Activated CD4-positive, alpha-beta T cell treated with anti-CD3 and anti-CD28 coated beads, Interleukin-2, amount 50 U/mL, for 1 hour (primary cell): ENCODE measurements around the gene PPP1R9A.

Experiments
- DNase-seq: peaks from one replicate; pipeline ENCODE4 v3.0.0-alpha.2; 2020

The PPP1R9A gene

DNA sequence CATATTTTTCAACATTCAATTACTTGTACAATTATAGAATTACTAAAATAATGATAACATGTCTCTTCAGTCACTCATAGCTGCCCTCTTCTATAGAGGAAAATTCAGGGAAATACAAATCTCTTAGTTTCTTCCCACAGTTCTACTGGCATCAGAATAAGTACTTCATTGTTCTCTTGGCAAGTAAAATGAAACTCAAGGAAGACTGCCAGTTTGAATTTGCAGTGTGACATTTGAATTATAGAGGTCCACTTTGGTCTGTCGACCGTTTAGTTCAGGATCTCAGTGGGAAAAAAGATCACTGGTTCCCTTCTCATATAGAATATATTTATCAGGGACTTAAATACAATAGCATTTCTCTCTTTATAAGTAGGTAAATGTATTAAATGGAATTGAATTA, 302.4 kb downstream of the PPP1R9A start:
- DNase-seq, result no peak

DNA sequence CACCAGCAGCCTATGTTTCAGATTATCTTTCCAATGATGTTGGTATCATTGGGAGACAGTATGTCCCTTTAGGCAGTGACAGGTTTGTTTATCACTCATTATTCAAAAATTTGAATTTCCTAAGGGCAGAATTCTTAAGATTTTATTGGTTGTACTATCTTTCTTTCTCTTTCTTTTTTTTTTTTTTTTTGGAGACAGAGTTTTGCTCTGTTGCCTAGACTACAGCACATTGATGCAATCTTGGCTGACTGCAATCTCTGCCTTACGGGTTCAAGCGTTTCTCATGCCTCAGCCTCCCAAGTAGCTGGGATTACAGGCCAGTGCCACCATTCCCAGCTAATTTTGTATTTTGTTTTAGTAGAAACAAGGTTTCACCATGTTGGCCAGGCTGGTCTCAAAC, 305.8 kb downstream of the PPP1R9A start:
- DNase-seq, result no peak

DNA sequence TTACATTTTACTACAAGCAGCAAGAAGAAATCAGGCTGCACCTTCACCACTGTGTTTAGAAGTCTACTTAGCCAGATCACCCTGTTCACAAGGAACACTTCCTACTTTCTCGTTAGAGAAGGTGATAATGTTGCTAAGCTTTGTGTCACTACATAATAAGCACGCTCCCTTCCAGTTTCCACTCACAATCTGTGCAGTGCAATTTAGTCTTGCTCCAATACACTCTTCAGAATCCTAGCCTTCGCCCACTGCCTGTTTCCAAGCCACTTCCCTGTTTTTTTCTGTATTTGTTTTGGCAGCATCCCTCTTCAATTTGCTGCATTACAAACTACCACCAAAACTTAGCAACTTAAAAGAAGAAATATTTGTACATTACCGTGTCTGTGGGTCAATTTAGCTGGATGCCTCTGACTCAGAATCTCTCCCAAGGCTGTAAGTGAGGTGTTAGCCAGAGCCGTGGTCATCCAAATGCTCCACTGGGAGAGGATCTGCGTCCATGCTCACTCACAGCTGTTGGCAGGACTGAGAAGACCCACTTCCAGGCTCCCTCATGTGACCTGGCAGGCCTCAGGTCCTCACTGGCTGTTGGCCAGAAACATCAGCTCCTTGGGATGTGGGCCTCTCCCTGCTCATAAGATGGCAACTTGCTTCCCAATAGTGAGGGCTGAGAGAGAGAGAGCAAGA, 306.6 kb downstream of the PPP1R9A start:
- DNase-seq, result no peak

DNA sequence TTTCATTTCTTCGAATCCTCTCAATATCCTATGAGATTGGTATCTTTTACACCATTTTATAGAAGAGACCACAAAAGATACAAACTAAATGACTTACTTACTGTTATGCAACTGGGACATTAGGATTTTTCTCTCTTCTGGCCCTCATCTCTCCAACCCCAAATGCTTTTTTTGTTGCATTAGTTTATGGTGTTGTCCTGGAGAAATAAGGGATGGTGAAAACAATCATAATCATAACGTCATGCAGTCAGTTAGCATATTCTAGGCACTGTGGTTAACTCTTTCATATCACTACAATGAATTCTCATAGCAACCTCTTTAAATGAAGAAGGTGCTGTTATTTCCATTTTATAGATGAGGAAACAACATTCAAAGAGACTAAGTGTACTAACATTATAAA, 312.3 kb downstream of the PPP1R9A start:
- DNase-seq, result no peak

DNA sequence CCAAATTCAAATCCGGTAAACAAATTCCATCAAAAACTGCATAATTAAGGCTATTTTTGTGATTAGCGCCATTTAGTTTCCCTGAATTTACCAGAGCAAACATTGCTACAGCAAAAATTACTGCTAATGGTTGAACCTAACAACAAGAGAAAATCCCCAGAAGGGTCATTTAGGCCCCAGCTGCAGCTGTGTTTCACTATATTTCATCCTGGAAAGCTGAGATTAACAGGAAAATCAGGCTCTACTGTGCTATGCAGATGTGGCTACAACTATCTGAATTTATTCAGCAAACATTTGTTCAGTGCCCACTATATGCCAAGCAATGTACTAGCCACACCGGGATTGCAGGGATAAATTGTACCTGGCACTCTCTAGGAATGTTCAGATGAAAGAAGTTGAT, 312.9 kb downstream of the PPP1R9A start:
- DNase-seq, result no peak

DNA sequence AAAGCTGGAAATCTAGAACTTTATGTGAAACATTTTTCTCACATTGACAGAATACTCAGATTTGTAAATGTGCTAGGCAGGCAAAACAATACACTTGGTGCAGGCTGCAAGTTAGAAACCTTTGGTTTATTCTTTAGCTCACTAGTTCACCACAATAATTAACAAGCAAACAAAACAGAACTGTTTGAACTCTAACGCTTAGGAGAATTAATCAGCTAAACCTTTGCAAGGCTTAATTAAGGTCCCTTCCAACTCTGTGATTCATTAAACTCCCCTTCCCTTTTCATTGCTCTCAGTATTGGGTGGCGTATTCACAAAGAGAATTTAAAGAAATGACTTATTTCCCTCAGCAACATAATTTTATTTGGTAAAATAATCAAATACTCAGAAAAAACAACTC, 317.9 kb downstream of the PPP1R9A start:
- DNase-seq, result no peak

DNA sequence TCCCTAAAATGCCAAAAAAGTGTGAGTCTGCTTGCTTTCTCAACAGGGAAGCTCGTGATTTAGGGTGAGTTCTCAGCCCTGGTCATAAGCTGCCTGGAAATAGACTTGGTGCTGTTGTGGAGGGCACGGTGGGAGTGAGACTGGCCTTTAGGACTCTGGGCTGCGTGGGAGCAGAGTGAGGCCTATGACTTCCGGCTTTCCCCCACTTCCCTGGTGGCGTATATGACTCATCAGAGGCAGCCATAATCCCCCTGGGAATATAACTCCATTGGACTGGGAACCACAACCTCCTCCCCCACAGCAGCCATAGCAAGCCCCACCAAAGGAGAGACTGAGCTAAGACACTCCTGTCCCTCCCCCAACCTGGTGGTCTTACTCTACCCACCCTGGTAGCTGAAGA, 321.9 kb downstream of the PPP1R9A start:
- DNase-seq, result no peak

DNA sequence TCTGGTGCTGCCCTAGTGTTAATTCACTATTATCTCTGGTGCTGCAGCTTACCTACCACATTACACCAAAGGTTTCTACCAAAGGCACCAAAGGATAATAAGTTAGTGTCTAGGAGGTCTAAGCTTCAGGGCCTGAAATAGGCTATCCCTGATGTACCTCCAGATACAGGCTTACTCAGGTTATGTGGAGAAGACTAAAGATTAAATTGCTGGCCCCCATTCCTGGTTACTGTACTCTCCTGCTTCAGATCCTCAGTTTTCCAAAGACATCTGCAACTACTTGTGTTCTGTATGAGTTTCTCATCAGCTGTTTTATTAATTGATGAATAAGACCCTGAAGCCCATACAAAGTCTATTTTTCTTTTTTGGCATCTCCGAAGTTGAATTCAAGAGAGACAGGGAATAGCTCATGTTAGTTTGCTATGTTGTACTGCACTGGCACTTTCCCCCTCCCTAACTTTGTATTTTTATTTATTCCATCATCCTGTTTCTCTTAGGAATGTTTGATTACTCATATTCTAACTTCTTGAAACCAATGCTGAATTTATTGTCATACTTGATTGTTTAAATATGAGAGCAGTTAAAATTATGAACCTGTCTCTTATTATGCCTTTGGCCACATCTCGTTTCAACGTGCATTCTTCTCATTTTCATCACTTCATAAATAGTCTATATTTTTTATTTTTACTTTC, 331.0 kb downstream of the PPP1R9A start:
- DNase-seq, result no peak

DNA sequence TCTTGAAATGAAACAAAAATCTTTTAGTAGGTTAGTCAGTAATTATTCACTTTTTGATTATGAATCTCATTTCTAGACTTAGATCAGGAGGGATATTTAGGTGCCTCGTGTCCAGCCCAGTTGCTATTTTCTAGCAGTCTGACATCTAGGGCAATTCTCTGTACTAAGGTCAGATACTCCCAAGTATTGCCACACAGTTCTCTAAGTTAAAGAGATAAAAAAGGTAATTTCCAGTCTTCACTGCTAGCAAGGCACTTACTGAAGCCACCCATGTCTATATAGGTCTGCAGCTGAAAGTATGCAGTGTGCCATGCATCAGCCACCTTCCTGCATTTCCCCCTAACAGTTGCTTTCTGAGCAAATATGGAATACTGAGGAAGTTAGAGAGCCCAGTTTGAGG, 333.5 kb downstream of the PPP1R9A start:
- DNase-seq, result no peak

DNA sequence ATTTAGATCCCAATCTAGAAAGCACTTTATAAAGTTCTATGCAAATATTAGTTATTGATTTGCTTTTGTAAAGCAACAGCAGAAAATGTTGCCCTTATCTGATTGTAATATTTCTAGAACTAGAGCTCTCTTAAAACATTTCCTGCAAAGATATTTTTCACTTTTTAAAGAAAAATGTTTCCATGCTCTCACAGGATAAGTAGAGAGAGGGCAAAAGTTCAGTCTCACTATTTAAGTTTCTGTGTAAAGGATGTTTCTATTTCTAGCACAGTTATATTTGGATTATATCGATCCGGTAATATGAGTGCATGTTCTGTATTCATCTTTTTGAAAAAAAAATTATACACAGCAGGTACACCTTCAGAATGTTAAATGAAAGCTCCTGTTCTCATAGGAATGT, 334.9 kb downstream of the PPP1R9A start:
- no peak for DNase-seq

DNA sequence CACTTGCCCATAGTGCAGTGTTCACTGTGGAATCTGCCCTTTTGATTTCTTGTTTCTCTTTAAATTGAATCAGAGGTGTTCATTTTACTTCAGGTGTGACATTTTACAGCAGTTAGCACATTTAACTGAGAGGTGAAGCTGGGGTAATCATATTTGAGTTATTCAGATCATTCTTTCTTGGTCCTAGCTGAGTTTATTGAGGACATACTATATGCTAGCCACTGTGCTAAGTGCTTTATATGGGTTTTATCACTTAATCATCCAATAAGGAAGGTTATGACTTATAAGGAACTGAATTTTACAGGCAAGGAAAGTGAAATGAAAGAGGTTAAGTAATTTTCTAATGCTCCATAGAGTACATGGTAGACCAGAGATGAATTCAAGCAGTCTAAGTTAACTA, 337.2 kb downstream of the PPP1R9A start:
- no peak for DNase-seq

DNA sequence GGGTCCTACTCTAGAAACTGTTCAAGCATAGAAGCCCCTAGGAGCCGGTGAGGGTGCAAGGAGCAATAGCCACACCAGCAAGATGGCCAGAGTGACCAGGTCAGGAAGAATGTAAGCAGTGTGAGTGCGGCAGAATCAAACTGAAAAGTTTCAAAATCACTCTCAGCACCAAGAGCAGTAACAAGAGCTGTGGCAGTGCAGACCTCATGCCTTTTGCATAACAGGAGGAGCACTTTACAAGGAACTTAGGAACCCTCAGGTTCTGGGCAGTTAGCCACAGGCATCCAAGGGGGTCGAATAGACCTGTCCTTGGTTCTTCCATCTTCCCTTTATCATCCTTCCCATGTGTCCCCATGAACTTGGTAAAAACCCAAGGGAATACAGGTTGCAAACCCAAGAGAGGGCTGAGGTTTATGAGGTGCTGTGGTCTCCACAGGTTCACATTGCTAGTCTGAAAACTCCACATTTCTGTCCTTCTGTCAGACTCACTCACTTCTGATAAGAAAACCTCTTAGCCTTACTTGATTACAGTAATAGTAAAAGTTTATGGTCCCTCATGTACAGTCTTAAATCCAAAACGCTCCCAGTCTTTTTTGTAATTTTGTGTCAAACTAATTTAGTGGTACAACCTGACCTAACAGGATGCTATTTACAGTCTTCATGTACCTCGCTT, 338.6 kb downstream of the PPP1R9A start:
- no peak for DNase-seq

DNA sequence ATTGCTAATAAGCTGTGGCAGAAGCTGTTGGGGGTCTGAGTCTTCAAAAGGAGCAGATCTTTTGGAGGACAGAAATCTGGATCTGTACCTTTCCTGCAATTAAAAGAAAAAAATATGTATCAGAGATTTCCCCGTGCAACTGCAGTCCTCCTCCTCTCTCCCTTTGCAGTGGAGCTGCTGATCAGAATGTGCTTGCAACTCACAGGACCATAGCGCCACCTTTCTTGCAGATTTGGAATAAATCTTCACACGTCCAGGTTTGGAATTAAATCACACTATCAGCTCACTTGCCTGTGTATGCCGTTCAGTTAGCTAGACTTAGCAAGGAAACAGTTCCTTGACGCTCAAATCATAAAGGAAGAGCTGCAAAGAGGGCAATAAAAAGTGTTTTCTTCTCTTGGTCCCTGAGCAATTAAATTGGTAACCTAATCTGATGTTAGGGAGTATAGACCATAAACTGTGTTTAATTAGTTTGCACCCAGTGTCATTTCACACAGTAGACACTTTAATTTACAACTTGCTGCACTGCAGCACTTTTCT, 339.5 kb downstream of the PPP1R9A start:
- DNase-seq, result no peak

DNA sequence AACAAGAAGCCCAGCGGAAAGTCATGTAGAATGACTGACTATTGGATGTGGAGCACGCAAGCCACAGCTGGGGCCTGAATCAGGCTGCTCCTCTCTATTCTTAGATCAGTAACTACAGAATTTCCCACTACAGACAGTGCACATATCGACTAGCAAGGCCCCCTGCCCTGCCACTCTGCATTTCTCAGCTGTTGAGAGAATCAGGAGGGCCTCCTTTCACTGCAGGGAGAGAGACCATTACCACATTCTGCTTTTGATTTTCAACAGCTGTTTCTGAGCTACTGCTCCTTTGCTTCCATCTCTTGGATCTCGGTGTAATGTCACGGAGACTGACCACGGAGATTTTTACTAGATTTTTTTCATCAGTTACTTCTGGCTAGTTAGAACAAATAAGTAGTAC, 343.2 kb downstream of the PPP1R9A start:
- no peak for DNase-seq

DNA sequence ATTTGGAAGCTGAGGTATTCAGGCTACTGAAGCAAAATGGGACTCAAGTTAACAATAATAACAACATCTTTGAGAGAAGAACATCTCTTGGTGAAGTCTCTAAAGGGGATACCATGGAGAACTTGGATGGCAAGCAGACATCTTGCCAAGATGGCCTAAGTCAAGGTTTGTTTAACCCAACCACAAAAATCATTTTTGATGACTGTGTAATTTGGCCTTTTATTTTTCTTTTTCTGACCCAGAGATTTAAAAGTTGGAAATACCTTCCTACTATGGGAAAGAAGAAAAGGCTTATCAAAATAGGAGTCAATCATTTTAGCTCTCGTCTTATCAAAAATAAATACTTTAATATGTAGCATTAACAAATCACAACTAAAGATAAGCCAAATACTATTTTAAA, 344.6 kb downstream of the PPP1R9A start:
- DNase-seq, result no peak

DNA sequence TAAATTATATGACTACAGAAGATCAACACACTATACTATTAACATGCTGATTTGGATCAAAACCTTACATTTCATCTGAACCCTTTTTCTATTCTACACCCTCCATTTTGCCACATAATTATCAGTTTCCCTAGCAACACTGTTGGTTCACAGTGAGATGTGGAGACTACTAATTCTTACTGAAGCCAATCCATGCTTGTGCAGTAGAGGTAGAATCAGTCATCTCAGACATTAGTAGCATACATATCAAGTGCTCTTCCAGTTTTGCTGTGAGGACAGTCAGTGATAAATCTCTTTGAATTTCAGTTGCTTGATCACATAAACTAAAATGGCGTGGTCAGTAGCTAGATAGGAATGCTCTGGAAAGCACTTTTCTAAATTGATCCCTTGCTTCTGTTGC, 346.6 kb downstream of the PPP1R9A start:
- no peak for DNase-seq

DNA sequence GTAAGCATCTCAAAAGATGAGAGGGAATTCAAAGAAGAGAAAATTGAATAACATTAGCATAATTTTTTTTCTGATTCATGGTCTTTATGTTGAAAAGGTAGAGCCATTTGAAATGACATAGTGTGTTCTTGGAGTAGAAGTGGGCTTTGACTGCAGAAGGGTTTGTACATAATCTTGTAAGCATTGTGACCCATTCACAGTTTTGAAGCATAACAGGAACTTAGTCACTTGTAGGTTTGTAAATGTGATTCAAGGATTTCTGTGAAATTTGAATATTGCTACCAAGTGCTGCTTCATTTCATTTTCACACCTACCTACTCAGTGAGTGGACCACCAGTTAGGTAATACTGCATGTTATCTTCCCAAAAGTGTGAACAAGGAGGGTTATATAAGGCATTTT, 348.3 kb downstream of the PPP1R9A start:
- DNase-seq, result no peak

DNA sequence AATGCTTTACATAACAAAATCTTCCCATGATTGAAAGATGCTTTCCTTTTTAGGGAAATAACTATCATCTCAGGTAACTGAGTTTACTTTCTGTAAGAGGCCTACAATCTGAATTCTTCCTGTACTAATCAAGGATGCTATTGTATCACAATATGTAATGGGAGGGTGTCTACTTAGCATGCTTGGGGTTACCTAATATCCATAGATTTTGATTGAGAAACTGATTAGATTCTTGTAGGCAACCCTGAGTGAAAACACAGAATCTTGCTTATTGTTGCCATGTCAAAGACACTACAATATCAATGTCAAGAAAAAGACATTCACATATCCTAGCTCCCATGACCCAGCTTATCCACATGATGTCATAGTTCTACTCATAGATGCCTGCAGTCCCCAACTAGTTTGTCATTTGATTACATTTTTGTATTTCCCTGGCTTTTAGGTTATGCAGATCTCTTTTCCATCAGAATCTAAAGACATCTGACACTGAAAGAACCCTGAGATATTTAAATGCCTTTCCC, 354.6 kb downstream of the PPP1R9A start:
- no peak for DNase-seq

DNA sequence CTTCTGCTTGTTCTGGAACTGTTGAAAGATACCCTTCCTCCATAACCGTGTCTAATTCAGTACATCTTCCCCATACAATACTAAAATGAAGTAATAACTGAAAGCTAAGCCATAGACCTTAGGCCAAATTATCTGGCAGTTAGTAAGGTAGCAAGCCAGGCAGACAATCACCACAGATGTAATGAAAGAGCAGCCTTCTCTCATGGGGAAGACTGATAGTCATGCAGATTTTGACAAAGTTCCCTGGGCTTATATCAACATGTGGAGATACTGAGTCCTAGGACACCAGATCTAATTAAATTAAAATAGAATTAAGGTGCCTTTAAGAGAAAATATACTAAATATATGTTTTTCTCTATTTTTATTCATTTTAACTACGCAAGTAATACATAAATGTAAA, 355.5 kb downstream of the PPP1R9A start:
- no peak for DNase-seq

DNA sequence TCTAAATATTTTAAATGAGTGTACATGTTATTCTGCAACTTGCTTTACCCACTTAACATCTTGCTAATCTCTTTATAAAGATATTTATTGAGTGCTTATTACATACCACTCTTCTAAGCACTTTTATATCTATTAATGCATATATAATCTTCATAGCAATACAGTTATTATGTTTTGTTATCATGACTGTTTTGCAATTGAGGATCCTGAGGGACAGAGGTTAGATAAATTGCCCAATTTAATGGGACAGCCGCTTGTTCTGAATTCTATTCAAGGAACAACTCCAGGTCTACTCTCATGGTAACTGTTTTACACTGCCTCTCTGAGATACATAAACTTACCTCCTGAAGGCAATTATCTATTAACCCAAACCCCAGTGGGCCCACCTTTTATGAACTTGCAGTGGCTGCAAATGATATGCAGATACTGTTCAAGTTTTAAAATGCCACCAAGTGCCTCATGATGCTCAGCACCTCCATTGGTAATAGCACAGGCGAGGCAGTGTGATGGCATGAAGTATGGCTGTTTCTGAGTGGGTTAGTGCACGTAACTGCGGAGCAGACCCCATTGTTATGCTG, 356.5 kb downstream of the PPP1R9A start:
- no peak for DNase-seq

DNA sequence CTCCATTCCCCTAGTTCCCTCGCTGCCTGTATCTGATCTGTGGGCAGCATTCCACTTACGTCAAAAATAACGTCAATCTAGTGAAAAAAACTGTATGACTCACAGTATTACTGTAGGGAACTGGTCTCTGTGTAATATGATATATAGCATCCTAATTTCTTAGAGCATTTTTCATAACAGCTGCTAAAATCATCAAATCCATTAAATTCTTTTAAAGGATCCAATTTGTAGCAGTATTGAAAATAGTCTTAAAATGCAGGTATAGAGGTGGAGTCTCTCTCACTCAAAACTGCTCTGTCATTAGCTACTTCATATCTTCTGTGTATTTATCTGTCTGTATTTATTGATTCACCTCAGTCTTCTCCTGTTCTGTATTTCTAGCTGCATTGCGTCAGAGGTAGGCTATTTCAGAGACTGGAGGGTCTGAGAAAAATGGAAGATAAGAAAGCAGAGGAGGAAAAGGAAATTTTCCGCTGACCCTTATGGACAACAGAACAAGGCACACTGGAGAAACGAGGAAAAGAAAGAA, 357.0 kb downstream of the PPP1R9A start:
- DNase-seq, result no peak

DNA sequence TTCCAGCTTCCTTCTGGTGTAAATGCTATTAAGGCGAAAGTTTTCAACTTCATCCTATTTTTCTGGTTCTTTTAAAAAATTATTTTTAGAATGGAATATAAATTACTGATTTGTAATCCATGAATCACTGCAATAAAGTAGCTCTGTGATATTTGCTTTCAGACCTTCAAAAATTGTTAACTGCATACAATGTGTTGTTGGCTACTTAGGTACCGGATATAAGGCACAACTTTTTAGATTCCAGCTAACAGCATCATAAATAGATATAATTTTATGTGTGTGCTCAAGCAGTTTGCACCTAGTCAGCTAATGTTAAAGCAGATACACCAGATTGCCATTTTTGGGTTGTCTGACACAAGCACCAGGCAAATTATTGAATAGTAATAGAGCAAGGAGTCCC, 358.2 kb downstream of the PPP1R9A start:
- no peak for DNase-seq

DNA sequence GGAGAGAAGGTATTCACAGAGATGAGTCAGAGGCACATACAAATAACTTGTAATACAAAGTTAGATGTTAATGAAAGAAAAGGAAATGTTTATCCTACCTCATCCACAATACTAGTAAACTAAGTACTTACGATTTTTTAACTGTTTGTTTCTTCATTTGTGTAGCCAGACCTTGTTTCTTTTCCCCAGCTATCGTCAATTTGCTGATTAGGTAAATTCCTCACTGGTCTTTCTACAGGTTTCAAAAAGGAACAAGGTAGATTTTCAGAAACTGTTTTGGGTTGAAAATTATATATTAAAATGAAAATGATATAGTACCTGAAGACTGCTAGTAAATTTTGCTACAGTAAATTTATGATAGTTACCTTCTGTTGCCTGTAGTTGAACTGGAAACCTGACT, 360.4 kb downstream of the PPP1R9A start:
- no peak for DNase-seq
